Cortex of kidney (tissue), 1 donor: ENCODE measurements around the gene AP5B1.
"Not testable (repeated sequence)": the region's sequence is repeated elsewhere in the genome, so short reads cannot be mapped to it uniquely, and the experiment has no call there.

Experiments used
- DNase-seq: peaks from one replicate; lab custom pipeline; 2025; lab: John Stamatoyannopoulos, UW

The AP5B1 gene

GRCh38 chr11:65767406-65767805, 13.4 kb downstream of the AP5B1 start:
- no peak for DNase-seq

- no peak for DNase-seq
Measured at GRCh38 chr11:65766535-65766934, 14.2 kb downstream of the AP5B1 start.

GRCh38 chr11:65764434-65764833, 16.3 kb downstream of the AP5B1 start:
- no peak for DNase-seq

- DNase-seq = not testable (repeated sequence)
Measured at GRCh38 chr11:65762816-65763215, 18.0 kb downstream of the AP5B1 start.

GRCh38 chr11:65762169-65762568, 18.6 kb downstream of the AP5B1 start:
- not testable (repeated sequence) for DNase-seq

GRCh38 chr11:65745049-65745448, 35.7 kb downstream of the AP5B1 start:
- DNase-seq = no peak

- no peak for DNase-seq
Measured at GRCh38 chr11:65744699-65745042, 36.1 kb downstream of the AP5B1 start.

- no peak for DNase-seq
Measured at GRCh38 chr11:65744026-65744698, 36.6 kb downstream of the AP5B1 start.

- DNase-seq = no peak
Measured at GRCh38 chr11:65743681-65744025, 37.1 kb downstream of the AP5B1 start.

- DNase-seq = no peak
Measured at GRCh38 chr11:65742353-65742752, 38.4 kb downstream of the AP5B1 start.

- no peak for DNase-seq
Measured at GRCh38 chr11:65741185-65741584, 39.6 kb downstream of the AP5B1 start.

- DNase-seq = no peak
Measured at GRCh38 chr11:65739022-65739421, 41.8 kb downstream of the AP5B1 start.

- DNase-seq = no peak
Measured at GRCh38 chr11:65736810-65737209, 44.0 kb downstream of the AP5B1 start.

GRCh38 chr11:65735111-65735510, 45.7 kb downstream of the AP5B1 start:
- not testable (repeated sequence) for DNase-seq

GRCh38 chr11:65730461-65730860, 50.3 kb downstream of the AP5B1 start:
- no peak for DNase-seq

- DNase-seq = no peak
Measured at GRCh38 chr11:65727865-65728264, 52.9 kb downstream of the AP5B1 start.

- DNase-seq = no peak
Measured at GRCh38 chr11:65726660-65727059, 54.1 kb downstream of the AP5B1 start.
